Measurements from ENCODE around the gene RHBDF1. TPM values are rescaled to one million over a fixed set of nuclear protein-coding genes. Genes with fewer than 3 reads are reported as not detected.
A peak's percentile ranks its signal among the peaks of the same experiment; 100 is the strongest.

RHBDF1 gene
- polyA plus RNA-seq, 2 of the 4 experiments (the other 2 are of a cell fraction): 13.5 to 19.2 TPM

DNA sequence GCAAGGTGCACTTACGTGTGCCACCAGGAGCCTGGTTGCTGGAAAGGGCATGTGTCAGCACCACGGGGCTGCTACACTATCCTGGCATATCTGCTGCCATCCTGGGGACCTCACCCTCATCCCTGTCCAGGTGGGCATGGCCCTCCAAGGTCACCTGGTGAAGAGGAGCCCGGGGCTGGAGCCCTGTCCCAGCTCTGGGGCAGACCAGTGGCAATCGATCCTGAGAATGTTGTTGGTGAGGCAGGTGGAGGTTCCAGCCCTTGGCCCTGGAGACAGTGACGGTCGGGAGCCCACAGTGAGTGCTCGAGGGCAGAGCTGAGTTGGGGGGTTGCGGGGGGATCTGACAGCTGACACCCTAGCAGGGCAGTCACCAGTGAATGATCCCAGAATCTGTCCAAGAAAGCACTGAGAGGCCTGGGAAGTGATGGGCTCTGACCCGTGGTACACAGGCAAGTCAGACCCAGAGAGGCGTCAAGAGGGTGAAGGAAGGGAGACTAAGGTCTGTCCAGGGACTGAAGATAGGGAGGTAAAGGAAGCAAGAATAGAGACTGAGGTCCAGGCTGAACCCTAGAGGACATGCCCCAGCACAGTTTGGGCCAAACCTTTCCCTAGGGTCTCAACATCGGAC is 36.6 kb downstream of the RHBDF1 start:
- no peak for DNase-seq (ENCODE audit: low read depth in 1 of 2, low spot score in 1 of 2)
- no peaks in the 10 kb centered on the region for H3K4me1 ChIP-seq
- 97% methylated on average over 7 of the region's 11 CpGs for WGBS (ENCODE audit: missing lambda C conversion rate)
- ChIA-PET POLR2A (no interaction called here), CTCF (interaction anchor here (0.6 to 1.6 kb wide), 2 partner anchors 18 to 61 kb away, joined by 3 read pairs; partner anchors contain the start of genes POLR3K and SNRNP25)
- H3K4me2 ChIP-seq: no peak overlapping the region
- no peak overlapping the region for H3K4me3 ChIP-seq
- no peak overlapping the region for H3K27ac ChIP-seq
- peak in 1 of 2 experiments; percentile 17; a peak in 3 of 6 replicates for ATAC-seq
- FAIRE-seq: no peak
- no peak for TF ChIP-seq JUN (IDR thresholded peaks at IDR 0.05)
- no peak for TF ChIP-seq E2F6 (IDR thresholded peaks at IDR 0.05; ENCODE audit: borderline replicate concordance, low read depth)
- no peak for TF ChIP-seq EHMT2 (IDR thresholded peaks at IDR 0.05; ENCODE audit: low read depth)
- TF ChIP-seq, protein P1, sequence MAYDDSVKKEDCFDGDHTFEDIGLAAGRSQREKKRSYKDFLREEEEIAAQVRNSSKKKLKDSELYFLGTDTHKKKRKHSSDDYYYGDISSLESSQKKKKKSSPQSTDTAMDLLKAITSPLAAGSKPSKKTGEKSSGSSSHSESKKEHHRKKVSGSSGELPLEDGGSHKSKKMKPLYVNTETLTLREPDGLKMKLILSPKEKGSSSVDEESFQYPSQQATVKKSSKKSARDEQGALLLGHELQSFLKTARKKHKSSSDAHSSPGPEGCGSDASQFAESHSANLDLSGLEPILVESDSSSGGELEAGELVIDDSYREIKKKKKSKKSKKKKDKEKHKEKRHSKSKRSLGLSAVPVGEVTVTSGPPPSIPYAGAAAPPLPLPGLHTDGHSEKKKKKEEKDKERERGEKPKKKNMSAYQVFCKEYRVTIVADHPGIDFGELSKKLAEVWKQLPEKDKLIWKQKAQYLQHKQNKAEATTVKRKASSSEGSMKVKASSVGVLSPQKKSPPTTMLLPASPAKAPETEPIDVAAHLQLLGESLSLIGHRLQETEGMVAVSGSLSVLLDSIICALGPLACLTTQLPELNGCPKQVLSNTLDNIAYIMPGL (CRISPR knock-in tag; IDR thresholded peaks at IDR 0.05; ENCODE audit: borderline replicate concordance): no peak
- no peaks in the 10 kb centered on the region for H3K9me3 ChIP-seq

DNA sequence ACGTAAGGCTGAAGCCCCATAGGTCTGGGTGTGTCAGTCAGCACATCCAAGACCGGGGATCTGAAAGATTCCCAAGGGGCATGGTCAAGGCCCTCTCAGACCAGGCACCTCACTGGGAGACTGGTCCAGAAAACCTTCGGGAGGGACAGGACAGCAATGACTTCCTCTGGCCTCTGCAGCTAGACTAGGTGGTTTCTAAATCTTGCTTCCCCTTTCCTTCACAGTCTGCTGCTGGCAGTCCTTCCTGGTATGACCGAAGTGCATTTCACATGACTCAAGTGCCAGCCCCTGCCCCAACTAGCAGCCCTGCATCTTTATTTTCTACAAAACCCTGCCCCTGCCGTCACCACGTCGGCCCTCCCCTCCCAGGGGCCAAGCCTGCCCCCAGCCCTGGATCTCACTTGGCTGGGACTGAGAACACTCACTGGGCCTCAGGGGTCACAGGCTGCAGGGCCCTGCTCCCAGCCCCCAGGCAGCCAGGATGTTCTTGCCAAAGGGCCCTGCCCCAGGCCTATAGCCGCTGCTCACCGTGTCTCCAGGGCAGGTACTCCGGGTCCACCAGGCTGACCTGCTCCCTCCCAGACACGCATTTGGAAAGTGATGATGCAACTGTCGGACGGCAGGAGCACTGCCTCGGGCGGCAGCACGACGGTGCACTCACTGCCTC is 37.3 kb downstream of the RHBDF1 start:
- H3K4me1 ChIP-seq: no peaks in the 10 kb centered on the region
- FAIRE-seq (no peak), ATAC-seq (peak in 1 of 2 experiments; percentile 14; a peak in 4 of 6 replicates), DNase-seq (ENCODE audit: low read depth in 1 of 2, low spot score in 1 of 2) (no peak)
- no peak overlapping the region for H3K27ac ChIP-seq
- no peak for TF ChIP-seq JUN (IDR thresholded peaks at IDR 0.05)
- no peak for TF ChIP-seq RNF2 (IDR thresholded peaks at IDR 0.05; ENCODE audit: borderline replicate concordance, low read depth)
- TF ChIP-seq SREBF2 (IDR thresholded peaks at IDR 0.05): no peak
- TF ChIP-seq BHLHE40 (IDR thresholded peaks at IDR 0.05; ENCODE audit: low read depth, low read length): no peak
- ChIA-PET POLR2A (no interaction called here), CTCF (interaction anchor here (1.6 to 1.8 kb wide), 2 partner anchors 30 to 61 kb away, joined by 3 read pairs; no protein-coding TSS in a partner anchor)
- no peaks in the 10 kb centered on the region for H3K9me3 ChIP-seq
- H3K4me2 ChIP-seq: no peak overlapping the region
- WGBS (ENCODE audit: missing lambda C conversion rate): 86% methylated on average over 13 of the region's 17 CpGs
- no peak overlapping the region for H3K4me3 ChIP-seq

DNA sequence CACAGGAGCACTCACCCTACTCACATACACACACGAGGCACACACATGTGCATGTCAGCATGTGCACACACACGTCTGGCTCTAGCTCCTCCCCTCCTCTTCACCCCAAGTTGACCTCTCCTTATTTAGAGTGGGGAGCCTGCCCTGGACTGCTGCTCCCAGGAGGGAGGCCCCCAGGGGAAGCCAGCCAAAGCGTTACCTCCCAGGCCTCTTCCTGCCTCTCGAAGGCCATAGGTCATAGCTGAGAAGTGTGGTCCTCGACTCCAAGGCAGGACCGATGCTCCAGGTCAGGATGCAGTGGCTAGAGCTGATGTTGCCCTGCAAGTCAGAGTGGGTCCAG is 37.8 kb downstream of the RHBDF1 start:
- DNase-seq (ENCODE audit: low read depth in 1 of 2, low spot score in 1 of 2) (no peak), FAIRE-seq (no peak), ATAC-seq (no peak; a peak in 1 of 6 replicates)
- POLR2A ChIA-PET: no interaction called here
- CTCF ChIA-PET: interaction anchor here (1.0 to 1.8 kb wide), 3 partner anchors 31 to 327 kb away, joined by 3 read pairs; no protein-coding TSS in a partner anchor
- Histone ChIP-seq H3K27ac (no peak overlapping the region), H3K4me3 (no peak overlapping the region), H3K4me2 (no peak overlapping the region), H3K4me1 (no peaks in the 10 kb centered on the region), H3K9me3 (no peaks in the 10 kb centered on the region)
- WGBS (ENCODE audit: missing lambda C conversion rate): 85% methylated on average over 4 of the region's 6 CpGs
- no peak for TF ChIP-seq HOXB13 (CRISPR knock-in tag; IDR thresholded peaks at IDR 0.05; ENCODE audit: low read depth)
- no peak for TF ChIP-seq ZFP36 (IDR thresholded peaks at IDR 0.05; ENCODE audit: borderline replicate concordance, partially characterized antibody)
- TF ChIP-seq HOXB5 (CRISPR knock-in tag; IDR thresholded peaks at IDR 0.05): no peak
- no peak for TF ChIP-seq EP300 (IDR thresholded peaks at IDR 0.05)
- no peak for TF ChIP-seq NR3C1 (IDR thresholded peaks at IDR 0.05)
- TF ChIP-seq, protein P2, sequence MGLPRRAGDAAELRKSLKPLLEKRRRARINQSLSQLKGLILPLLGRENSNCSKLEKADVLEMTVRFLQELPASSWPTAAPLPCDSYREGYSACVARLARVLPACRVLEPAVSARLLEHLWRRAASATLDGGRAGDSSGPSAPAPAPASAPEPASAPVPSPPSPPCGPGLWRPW (IDR thresholded peaks at IDR 0.05): no peak
- TF ChIP-seq USF2 (IDR thresholded peaks at IDR 0.05): no peak
- TF ChIP-seq FOSL2 (IDR thresholded peaks at IDR 0.05): no peak
- no peak for TF ChIP-seq FOSL2 (CRISPR knock-in tag; IDR thresholded peaks at IDR 0.05)
- TF ChIP-seq HEYL (CRISPR knock-in tag; IDR thresholded peaks at IDR 0.05): no peak
- TF ChIP-seq EHMT2 (IDR thresholded peaks at IDR 0.05; ENCODE audit: low read depth): no peak
- no peak for TF ChIP-seq HDAC2 (IDR thresholded peaks at IDR 0.05)
- TF ChIP-seq, protein P3, sequence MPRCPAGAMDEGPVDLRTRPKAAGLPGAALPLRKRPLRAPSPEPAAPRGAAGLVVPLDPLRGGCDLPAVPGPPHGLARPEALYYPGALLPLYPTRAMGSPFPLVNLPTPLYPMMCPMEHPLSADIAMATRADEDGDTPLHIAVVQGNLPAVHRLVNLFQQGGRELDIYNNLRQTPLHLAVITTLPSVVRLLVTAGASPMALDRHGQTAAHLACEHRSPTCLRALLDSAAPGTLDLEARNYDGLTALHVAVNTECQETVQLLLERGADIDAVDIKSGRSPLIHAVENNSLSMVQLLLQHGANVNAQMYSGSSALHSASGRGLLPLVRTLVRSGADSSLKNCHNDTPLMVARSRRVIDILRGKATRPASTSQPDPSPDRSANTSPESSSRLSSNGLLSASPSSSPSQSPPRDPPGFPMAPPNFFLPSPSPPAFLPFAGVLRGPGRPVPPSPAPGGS (IDR thresholded peaks at IDR 0.05): no peak
- no peak for TF ChIP-seq POLR2AphosphoS2 (conservative IDR thresholded peaks at IDR 0.05; ENCODE audit: low read length)
- no peak for TF ChIP-seq EHF (CRISPR knock-in tag; IDR thresholded peaks at IDR 0.05)
- no peak for TF ChIP-seq CHD4 (IDR thresholded peaks at IDR 0.05; ENCODE audit: borderline replicate concordance)
- TF ChIP-seq CTCF (IDR thresholded peaks at IDR 0.05): no peak
- no peak for TF ChIP-seq MYC (IDR thresholded peaks at IDR 0.05; ENCODE audit: borderline replicate concordance, low read length)
- no peak for TF ChIP-seq GATA3 (IDR thresholded peaks at IDR 0.05; ENCODE audit: borderline replicate concordance)
